GM18499 (cell line): Measurements from ENCODE around the gene GPSM1.

Source experiments
- ATAC-seq: cut with Tn5 transposase; IDR thresholded peaks from one replicate; pipeline ENCODE4 v1.9.1; 2021; ENCODE audit warnings: moderate number of reproducible peaks; ENCODE audit not compliant: insufficient read depth, unreplicated experiment

The GPSM1 gene, protein sequence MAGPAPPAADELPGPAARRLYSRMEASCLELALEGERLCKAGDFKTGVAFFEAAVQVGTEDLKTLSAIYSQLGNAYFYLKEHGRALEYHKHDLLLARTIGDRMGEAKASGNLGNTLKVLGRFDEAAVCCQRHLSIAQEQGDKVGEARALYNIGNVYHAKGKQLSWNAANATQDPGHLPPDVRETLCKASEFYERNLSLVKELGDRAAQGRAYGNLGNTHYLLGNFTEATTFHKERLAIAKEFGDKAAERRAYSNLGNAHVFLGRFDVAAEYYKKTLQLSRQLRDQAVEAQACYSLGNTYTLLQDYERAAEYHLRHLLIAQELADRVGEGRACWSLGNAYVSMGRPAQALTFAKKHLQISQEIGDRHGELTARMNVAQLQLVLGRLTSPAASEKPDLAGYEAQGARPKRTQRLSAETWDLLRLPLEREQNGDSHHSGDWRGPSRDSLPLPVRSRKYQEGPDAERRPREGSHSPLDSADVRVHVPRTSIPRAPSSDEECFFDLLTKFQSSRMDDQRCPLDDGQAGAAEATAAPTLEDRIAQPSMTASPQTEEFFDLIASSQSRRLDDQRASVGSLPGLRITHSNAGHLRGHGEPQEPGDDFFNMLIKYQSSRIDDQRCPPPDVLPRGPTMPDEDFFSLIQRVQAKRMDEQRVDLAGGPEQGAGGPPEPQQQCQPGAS

DNA sequence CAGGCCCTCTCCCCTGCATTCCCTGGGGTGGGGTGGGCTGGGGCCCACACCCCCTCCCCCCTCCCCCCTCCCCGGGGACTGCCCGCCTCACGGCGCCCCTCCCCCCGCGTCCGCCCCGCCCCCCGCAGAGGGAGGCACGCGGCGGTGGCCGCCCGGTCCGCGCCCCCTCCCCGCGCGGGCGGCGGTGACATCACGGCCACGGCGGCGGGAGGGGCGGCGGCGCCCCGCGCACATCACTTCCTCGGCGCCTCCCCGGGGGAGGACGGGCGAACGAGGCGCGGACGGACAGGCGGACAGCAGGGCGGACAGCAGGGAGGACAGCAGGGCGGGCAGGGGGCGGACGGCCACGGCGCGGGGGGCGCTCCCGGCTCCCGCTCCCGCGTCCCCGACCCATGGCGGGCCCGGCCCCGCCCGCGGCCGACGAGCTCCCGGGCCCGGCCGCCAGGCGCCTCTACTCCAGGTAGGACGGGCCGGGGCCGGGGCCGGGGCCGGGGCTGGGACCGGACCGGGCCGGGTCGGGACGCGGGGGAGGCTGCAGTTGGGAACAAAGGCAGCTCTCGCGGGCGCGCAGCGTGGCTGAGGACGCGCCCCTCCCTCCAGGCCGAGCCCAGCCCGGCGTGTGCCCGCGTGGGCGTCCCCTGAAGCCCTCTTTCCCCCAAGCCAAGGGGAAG lies at the start of gene GPSM1:
GPSM1 (plus strand) TSS at position 236 of the 671 bp plus-strand sequence; CDS start at position 393, 157 bp downstream.
- ATAC-seq: no peak

DNA sequence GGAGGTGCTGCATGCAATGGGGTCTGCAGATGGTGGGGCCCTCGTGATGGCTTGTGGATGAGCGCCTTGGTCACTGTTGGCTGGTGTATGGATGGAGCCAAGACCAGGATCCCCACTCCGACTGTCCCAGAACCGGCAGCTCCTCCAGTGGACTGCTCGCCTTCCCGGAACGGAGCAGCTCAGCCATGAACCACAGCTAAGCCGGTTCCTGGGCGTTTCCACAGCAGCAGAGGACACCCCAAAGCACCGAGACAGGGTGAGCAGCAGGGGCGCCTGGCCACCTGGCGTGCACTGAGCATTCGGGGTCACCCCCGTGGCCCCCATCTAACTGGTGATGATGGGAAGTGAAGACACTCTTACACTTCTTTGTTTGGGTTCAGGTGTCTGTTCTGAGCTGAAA lies 49.6 kb upstream of the GPSM1 start:
- no peak for ATAC-seq

DNA sequence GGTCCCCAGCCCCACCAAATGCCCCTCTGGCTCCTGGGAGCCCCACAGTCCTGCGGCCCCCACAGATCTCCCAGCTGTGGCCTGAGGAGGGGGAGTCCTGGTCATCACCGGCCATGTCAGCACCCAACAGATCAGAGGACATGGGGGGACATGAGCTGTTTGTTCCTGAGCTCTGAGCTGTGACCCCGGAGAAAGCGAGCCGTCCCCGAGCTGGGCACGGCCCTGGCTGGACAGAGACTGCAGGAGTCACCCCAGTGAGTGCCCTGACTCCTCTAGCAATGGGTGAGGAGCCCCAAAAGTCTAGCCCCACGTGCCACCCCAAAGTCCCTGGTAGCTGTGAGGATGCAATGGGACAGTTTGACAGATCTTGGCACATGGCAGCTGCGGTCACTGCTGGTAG lies 49.1 kb upstream of the GPSM1 start:
- ATAC-seq: no peak

DNA sequence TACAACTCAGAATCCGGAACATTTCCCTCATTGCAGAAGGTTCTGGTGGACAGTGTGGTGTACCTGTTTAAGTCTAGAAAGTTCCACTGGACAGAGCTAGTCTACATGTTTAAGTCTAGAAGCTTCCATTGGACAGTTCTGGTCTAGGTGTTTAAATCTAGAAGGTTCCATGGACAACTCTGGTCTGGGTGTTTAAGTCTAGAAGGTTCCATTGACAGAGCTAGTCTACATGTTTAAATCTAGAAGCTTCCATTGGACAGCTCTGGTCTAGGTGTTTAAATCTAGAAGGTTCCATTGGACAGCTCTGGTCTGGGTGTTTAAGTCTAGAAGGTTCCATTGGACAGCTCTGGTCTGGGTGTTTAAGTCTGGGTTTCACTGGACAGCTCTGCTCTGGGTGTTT lies 48.4 kb upstream of the GPSM1 start:
- no peak for ATAC-seq

DNA sequence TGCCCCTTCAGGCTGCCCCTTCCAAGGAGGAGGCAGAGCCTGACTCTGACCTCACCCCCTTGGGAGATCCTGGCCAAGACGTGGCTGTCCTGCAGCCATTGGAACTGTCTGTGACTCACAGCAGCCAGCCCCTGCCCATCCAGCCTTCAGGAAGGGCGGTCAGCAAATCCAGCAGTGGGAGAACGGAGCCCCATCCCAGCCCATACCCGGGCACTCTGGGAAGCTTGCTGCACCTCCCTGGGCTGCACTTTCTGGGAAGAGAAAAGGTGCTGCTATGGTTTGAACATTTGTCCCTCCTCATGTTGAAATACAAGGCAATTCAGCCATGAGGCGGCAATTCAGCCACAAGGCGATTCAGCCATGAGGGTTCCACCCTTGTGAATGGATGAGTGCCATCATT lies 47.9 kb upstream of the GPSM1 start:
- no peak for ATAC-seq

DNA sequence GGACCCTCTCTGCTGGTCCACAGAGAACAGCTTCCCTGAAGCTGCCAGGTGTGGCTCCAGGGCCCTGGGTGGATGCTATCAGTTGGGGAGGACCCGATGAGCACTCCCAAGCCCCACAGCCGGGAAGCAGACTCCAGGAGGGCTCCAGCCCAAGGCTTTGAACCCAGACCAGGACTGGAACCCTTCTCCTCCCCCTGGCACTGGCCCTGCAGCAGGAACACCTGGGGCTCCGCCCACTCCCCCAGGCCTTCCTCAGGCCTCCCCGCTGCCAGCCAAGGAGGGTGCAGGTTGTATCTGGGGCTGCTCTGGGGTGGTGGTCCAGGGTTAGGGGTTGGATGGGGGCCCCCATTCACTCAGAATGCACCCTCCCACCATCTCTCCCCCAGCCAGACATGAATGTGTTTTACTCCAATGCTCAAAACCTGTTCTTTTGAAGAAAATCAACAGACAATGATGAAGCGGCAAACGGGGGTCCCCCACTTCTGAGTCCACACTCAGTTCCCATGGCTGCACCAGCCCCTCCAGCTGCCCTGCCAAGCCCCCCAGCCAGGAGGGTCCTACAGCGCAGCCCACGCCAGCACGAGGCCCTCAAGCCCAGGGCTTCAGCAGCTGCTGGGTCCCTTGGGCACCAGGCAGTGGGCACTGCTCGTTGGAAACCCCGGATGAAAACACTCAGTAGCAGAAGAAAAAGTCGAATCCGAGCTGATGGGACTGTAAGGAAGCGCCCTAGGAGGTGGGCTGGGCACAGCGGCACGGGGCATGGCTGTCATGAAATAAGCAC lies 46.6 kb upstream of the GPSM1 start:
- no peak for ATAC-seq

DNA sequence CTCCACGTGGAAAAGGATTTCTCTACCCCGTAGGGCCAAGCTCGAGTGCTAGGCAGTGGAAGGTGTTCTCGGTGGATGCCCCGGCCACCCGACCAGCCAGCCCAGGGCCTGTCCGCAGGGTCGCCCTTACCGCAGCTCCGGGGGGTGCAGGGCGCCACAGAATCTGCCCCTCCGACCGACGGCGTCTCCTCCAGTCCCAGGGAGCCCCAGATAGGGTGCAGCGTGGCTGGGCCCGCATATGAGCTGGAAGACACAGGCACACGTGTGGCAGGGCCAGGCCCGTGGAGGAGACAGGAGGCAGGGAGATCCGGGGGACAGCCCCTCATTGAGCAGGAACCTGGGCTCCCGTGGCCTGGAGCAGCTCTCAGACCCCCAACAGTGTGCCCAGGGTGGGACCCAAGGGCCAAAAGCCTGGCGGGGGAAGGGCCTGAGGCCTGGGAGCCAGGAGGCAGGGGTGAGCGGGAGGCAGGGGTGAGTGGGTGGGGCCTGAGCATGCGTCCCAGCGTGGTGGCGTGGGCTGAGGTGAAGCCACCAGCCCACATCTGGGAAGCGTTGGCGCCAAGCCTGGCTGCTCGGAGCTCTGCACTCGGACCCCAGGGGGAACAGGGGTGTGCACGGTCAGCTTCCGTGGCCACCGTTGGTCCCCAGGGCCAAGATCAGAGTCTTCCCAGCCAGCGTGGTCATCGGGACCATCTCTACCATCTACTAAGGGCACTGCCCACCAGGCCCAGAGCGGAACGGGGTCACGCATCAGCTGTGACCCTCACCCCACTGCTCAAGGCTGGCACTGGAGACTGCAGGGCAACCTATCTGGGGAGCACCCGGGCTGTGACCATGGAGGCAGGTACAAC lies 45.7 kb upstream of the GPSM1 start:
- ATAC-seq: no peak

DNA sequence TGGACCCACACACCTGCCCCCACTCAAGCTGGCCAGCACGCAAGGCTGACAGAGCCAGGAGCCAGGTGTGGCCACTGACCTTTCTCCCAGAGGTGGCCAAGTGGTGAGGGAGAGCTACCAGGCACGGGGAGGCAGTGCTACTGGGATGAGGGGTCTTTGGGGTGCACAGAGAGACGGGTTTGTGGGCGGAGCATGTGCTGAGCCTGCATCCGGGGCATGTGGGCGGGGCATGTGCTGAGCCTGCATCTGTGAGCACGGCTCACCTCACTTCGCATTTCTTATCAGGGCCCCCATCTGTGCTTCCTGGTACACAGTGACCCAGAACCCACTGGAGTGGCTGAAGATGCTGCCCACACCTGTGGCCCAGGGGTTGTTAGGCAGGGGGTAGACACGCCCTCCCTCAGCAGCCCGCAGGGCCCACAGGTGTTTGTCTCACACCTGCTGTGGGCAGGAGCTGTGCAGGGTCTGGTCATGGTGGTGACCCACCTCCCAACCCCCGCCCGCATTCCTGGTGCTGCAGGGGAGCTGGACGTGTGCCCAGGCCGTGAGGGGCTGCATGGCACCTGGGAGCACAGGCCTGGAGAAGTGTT lies 45.0 kb upstream of the GPSM1 start:
- no peak for ATAC-seq

DNA sequence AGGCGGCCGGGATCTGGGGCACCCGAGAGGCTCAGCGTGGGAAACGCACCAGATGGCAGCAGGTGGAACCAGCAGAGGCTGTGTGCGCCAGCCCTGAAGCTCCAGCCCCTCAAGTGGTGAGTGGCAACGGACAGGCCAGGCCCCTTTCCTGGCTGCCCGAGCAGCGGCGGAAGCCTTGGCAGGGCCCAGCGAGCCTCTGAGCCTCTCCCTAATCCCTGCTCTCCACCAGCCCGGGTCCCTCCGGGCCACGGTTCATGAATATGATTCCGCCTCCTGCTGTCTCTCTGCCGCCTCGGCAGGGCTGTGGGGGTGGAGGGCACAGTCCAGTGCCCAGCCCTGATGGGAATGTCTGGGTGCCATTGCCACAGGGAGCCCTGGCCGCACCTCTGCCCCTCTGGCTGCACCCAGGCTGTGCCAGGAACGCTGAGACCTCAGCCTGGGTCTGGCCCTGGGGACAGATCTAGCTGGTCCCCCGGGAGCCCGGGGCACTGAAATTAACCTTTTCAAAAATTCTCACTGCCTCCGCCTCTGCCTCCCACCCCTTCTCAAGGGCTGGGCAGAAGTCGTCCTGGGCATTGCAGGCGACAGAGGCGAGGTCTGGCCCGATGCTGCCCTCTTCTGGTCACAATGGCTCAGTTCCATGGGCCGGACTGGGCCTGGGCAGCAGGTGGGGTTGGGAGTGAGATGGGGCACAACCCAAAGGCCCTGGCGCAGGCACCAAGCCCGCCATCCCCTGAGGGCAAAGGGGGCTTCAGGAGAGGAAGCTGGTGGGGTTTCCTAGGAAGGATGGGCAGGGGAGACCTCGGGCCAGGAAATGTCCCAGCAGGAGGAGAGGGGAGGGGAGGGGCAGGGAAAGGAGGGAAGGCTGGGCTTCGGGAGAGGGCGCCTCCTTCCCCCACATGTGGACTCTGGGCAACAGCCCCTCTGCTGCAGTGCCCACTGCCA lies 43.8 kb upstream of the GPSM1 start:
- no peak for ATAC-seq

DNA sequence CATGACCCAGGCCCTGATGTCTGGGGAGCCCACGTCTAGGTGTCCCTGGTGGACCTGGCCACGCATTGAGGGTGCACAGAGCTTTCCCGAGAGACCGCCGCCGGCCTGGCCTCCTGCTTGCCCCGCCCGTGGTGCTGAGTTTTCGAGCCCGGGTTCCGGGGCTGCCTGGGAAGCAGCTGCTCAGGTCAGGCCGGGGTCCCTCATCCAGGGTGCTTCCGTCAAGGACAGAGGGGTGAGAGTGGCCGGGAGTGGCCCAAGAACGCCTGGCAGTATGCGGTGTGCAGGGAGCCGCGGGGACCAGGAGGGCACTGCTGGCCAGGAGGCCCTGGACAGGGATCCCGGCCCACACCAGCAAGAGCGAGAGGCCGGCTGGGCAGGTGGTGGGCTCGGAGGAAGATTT lies 43.0 kb upstream of the GPSM1 start:
- ATAC-seq: no peak

DNA sequence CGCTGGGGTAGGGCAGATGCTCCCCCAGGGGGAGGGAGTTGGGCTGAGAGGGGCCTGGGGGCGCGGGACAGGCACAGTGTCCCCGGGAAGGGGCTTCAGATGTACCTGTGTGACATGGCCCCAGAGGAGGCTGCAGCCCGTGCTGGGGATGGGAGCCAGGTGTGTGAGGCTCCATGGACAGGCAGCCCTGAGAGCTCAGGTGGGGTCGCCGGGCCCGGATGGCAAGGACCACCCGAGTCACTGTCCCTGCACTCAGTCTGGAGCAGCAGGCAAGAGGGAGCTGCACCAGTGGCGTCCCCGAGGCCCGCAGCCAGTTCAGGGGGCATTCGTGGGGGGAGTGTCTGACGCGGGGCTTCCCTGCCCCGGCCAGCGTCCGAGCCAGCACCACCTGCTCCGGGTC lies 42.4 kb upstream of the GPSM1 start:
- no peak for ATAC-seq

DNA sequence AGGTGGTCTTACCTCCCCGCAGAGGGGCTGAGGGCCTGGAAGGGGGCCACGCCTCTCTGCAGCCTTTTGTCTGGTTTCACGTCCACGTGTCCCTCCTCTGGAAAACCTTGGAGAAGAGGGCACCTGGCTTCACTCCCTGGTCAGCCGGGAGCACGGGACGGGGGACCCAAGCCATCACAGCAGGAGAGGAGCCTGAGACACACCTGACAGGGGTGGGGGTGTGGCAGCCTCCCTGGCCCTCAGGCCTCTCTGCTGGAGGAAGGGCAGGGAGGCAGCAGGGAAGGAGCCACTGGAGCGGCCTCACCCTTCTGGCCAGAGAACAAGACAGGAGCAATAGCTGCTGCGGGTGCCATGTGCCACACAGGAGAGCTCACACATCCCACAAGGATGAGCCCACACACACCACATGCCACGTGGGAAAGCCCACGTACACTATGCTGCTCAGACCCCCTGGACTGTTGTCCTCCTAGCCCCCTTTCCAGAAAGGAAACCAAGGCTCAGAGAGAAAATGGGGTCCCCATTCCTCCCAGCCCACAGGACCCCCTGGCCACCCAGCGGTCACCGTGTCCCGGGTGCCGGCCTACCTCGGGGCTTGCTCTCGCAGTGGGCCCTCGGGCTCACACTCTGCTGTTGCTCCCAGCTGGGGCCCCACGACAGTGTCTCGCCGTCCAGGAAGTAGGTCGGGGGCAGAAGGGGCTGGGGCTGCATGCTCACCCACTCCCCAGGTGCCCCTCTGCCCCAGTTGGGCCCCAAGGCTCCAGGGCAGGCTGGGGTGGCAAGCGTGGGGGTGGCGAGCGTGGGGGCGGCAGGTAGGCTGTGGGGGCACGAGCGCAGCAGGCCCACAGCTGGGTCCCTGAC lies 41.6 kb upstream of the GPSM1 start:
- ATAC-seq: no peak

DNA sequence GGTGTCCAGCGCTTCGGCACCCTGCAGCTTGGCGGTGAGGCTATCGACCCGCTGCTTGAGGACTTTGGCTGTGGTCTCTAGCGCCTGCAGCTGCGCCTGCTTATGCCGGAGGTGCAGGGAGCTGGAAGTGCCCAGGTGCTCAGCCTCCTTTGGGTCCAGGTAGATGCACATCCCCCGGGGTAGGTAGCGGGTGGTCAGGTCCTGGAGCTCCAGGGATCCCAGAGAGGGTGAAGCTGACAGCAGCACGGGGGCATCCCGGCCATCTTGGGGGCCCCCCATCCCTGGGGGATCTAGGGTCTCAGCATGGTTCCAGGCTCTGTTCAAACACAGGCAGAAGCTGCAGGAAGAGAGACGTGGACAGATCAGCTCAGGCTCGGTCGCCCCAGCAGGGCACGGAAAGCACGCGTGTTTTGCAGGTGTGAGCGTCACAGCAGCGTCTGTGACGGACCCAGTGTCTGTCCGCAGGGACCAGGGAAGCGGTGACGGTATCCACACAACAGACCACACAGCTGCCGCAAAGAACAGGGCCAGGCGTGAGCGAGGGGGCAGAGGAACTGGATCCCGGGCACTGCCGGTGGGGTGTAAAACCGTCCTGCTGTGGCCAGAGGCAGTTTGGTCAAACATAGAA lies 40.9 kb upstream of the GPSM1 start:
- ATAC-seq: no peak

DNA sequence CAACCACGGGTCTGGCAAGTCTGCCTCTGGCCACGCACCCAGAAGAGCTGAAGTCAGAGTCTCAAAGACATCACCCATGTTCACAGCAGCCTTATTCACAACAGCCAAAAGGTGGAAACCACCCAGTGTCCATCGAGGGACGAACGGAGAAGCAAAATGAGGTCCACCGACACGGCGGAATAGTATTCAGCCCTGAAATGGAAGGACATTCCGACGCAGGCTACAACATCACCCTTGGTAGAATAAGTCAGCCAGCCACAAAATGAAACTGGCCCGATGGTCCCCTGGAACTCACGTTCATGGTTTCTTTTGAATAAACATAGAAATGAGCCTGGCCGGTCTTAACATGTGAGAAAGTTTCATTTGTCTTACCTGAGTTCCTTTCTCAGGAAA lies 40.4 kb upstream of the GPSM1 start:
- ATAC-seq: no peak

DNA sequence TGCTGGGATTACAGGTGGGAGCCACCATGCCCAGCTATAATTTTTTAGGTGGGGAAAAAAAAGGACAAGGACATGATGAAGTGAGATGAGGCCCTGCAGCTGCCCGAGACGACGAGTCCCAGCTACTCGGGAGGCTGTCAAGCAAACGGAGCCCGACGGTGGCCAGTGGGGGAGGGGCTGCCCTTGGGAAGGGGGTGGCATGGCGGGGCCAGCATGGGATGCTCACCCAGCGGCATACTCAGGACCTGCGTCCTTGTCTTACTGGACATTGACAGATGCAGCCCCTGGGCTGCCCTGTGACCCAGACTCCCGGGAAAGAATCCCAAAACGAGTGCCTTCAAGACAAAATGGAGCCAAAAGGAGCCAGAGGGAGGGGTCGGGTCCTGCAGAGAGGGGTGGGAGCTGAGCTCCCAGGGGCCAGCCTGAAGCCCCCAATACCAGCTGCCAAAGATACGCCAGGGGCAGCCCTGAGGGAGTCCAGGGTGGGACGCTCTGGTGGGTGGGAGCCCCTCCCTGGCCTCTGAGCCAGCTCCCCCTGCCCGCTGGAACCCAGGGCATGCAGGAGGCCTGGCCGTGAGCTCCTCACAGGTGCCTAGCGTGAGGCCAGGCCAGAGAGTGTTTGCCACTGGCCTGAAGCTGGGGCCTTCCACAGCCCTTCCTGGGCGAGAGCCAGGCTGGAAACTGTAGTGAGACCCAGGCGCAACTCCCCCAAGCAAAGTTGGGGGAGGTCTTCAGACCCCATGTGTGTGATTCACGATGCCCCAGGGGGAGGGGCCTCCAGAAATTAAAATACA lies 39.2 kb upstream of the GPSM1 start:
- no peak for ATAC-seq
